HL-60 (cell line): ENCODE measurements around the gene MPV17L2.

Source experiments
- DNase-seq, 2 experiments: peaks; one replicate each; pipeline ENCODE4 v3.0.0-alpha.2; 2010 to 2020; ENCODE audit warnings: low read depth in 1 of 2, low spot score in 1 of 2
- H3K27ac ChIP-seq: fragments of 250-450 bp; sonication (Bioruptor Pico); replicated peaks from 2 replicates; pipeline ENCODE4 v1.5.1; 2020; ENCODE audit warnings: mild to moderate bottlenecking, moderate library complexity
- H3K27me3 ChIP-seq: fragments of 250-450 bp; sonication (Bioruptor Pico); 2 replicates; pipeline ENCODE4 v1.5.1; 2021; ENCODE audit warnings: mild to moderate bottlenecking, moderate library complexity; ENCODE audit not compliant: insufficient read depth, poor library complexity, severe bottlenecking
- H3K4me3 ChIP-seq: replicated peaks from 2 replicates; pipeline ENCODE4 v1.5.1; 2011; ENCODE audit warnings: mild to moderate bottlenecking, control low read depth, low read length; ENCODE audit not compliant: insufficient read depth
- CTCF ChIP-seq: IDR thresholded peaks from one replicate; pipeline ENCODE4 v1.5.1; 2011; ENCODE audit warnings: low read length, control low read depth, inconsistent platforms; ENCODE audit not compliant: insufficient read depth
- GABPA ChIP-seq: IDR thresholded peaks from 2 replicates; pipeline ENCODE4 v1.6.1; 2012; ENCODE audit warnings: low read depth
- POLR2AphosphoS5 ChIP-seq: IDR thresholded peaks from 2 replicates; pipeline ENCODE4 v1.6.1; 2012; ENCODE audit warnings: low read depth
- REST ChIP-seq: IDR thresholded peaks from 2 replicates; pipeline ENCODE4 v1.6.1; 2012; ENCODE audit warnings: low read depth; ENCODE audit not compliant: insufficient replicate concordance
- SPI1 ChIP-seq: IDR thresholded peaks from 2 replicates; pipeline ENCODE4 v1.6.1; 2012; ENCODE audit warnings: low read depth, mild to moderate bottlenecking, borderline replicate concordance

The MPV17L2 gene

DNA sequence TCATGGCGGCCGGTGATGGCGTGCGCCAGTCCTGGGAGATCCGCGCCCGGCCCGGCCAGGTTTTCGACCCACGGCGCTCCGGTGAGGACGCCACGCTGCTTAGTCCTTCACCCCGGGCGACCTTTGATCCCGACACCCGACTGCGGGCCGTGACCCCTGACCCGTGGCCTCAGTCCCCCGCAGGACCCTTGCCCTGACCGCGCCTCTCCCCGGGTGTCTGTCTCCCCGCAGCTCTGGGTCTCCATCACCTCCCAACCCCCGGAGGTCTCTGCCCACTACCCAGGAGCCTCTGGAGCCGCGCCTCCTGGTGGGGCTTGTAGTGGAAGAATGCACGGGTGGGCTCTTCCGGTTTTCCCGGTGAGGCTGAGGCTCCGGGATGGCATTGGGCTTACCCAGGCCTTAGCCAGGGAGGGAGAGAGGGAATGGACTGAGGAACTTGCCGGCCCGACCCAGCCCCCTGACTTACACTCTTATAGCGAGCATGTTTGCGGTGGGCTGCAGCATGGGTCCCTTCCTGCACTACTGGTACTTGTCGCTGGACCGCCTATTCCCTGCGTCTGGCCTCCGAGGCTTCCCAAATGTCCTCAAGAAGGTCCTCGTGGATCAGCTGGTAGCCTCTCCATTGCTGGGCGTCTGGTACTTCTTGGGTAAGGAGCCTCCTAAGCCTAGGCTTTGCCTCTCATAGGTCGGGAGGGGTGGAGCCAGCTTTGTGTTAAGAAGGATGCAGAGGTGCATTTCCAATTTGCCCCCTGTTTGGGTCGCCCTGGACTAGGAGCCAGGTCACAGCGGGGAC is 566 bp downstream of the MPV17L2 start:
- DNase-seq = no peak
- H3K27ac ChIP-seq = peak overlapping the region; percentile 74
- TF ChIP-seq CTCF (no peak), POLR2AphosphoS5 (no peak), REST (no peak), GABPA (no peak), SPI1 (no peak)

GRCh38 chr19:18194181-18194530 is 1.1 kb downstream of the MPV17L2 start:
- DNase-seq = no peak
- Histone ChIP-seq H3K4me3 (peak overlapping the region; percentile 95), H3K27ac (no peak overlapping the region), H3K27me3 (no peaks in the 10 kb centered on the region)
- TF ChIP-seq POLR2AphosphoS5 (no peak), REST (no peak), CTCF (no peak), GABPA (no peak), SPI1 (no peak)

More for the DNA sequence above, 566 bp downstream of the MPV17L2 start:
- H3K4me3 ChIP-seq = peak overlapping the region; percentile 95
- H3K27me3 ChIP-seq = no peaks in the 10 kb centered on the region

DNA sequence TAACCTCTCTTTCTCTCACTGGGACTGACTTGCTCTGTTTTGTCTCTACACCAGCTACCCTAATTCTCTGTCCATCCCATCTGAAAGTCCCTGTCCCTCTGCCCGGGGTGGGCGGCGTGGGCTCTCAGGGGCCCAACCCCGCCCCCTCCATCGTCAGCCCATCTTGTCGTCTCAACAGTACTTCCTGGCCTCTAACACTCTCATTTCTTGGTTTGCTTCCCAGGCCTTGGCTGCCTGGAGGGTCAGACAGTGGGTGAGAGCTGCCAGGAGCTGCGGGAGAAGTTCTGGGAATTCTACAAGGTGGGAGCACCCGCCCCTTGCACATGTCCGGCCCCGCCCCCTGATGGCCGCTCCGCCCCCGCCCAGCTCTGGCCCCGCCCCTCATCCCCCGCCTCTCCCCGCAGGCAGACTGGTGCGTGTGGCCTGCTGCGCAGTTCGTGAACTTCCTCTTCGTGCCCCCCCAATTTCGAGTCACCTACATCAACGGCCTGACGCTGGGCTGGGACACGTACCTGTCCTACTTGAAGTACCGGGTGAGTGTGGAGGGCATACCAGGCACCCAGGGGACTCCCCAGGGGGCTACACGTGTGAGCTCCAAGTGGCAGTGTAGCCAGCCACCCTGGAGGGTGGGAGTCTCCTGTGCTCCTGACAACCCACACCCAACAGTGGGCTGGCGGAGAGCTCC is 1.7 kb downstream of the MPV17L2 start:
- peak; percentile 63 to 74 for DNase-seq
- no peak for TF ChIP-seq GABPA
- no peak for TF ChIP-seq REST
- TF ChIP-seq POLR2AphosphoS5 = no peak
- TF ChIP-seq CTCF = no peak
- TF ChIP-seq SPI1 = no peak
- peak overlapping the region; percentile 12; the same call in 1 of the 2 replicates for H3K27ac ChIP-seq
- no peaks in the 10 kb centered on the region for H3K27me3 ChIP-seq
- H3K4me3 ChIP-seq = 0 out of 2 replicates have a peak overlapping the region, but pooled peaks have one; percentile 10
